DMS 273 (cell line): ENCODE results near the gene RRM2.
"Not testable (repeated sequence)": the region's sequence is repeated elsewhere in the genome, so short reads cannot be mapped to it uniquely, and the experiment has no call there.

Experiments used
- DNase-seq: peaks from one replicate; lab custom pipeline; 2025; ENCODE audit not compliant: unreplicated experiment; lab: John Stamatoyannopoulos, UW

RRM2 gene

DNA sequence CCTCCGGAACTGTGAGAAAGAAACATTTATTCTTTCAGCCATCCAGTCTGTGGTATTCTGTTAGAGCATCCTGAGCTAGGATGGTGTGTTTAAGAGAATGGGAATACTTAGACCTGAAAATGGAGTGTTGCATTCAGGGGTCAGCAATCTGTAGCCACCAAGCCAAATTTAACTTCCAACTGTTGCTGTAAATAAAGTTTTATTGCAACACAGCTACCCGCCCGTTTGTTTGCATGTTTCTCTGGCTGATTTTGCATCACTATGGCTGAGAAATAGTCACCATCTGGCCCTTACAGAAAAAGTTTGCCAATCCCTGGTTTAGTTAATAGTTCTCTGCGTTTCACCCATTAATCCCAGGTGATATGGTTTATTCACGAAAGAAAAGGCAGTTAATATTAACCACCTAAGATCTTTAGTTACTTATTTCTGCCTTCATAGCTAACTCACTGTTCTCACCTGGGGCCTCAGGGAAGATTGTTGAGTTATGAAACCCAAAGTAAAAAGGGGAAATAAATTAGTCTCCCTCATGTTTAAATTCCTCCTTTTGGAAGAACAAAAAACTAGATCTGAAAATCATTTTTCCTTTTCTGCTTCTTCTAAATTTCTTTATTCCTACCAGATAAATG lies 32.9 kb upstream of the RRM2 start:
- DNase-seq = no peak

DNA sequence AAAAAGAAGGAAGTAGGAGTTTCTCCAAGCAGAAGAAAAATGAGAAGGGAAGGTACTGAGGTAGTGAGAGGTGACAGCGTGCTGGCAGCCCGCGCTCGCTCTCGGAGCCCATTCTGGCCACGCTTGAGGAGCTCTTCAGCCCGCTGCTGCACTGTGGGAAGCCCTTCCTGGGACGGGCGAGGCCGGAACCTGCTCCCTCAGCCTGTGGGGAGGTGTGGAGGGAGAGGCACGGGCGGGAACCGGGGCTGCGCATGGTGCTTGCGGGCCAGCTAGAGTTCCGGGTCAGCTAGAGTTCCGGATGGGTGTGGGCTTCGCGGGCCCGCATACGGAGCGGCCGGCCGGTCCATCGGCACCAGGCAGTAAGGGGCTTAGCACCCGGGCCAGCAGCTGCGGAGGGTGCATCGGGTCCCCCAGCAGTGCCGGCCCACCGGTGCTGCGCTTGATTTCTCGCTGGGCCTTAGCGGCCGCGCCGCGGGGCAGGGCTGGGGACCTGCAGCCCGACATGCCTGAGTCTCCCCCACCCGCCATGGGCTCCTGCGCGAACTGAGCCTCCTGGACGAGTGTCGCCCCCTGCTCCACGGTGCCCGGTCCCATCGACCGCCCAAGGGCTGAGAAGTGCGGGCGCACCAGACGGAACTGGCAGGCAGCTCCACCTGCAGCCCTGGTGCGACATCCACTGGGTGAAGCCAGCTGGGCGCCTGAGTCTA lies 31.2 kb upstream of the RRM2 start:
- no peak for DNase-seq

DNA sequence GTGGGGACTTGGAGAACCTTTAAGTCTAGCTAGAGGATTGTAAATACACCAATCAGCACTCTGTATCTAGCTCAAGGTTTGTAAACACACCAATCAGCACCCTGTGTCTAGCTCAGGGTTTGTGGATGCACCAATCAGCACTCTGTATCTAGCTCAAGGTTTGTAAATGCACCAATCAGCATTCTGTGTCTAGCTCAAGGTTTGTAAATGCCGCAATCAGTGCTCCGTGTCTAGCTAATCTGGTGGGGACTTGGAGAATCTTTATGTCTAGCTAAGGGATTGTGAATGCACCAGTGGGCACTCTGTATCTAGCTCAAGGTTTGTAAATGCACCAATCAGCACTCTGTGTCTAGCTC lies 30.7 kb upstream of the RRM2 start:
- not testable (repeated sequence) for DNase-seq

DNA sequence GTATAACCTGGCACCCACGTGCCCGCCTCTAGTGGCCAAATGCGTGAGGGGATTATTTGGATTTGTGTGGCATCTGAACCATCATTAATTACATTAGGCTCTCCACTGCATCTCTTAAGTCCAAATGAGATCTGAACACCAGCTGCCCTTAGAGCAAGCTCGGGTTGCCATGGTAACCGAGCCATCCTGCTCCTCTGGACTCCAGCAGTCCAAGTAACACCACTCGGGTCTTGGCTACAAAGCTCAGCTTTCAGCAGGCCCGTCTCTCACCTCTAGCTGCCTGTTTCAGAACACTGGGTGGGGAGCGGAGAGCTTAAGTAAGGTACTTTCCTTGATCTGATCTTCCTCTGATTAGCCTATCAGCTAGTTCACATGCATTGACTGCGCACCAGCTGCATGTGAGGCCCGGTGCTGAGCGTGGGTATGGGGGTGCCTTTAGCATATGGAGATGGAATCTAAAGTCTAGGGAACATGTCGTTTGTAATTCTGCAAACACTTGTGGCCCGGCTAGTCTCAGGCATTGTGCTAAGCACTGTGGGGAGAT lies 28.2 kb upstream of the RRM2 start:
- DNase-seq = peak; percentile 67

DNA sequence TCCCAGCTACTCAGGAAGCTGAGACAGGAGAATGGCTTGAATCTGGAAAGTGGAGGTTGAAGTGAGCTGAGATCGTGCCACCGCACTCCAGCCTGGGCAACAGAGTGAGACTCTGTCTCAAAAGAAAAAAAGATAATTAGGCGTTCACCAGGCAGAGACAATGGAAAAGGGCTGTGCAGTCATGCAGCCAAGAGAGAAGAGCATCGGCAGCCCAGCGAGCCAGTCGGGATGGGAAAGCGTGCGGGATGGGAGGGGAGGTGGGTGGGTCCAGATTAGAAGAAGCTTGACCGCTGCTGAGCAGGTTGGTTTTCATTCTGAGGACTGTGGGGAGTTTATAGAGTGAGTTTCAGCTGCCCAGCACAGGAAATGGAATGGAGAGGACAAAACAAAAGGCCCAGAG lies 27.4 kb upstream of the RRM2 start:
- DNase-seq = no peak

DNA sequence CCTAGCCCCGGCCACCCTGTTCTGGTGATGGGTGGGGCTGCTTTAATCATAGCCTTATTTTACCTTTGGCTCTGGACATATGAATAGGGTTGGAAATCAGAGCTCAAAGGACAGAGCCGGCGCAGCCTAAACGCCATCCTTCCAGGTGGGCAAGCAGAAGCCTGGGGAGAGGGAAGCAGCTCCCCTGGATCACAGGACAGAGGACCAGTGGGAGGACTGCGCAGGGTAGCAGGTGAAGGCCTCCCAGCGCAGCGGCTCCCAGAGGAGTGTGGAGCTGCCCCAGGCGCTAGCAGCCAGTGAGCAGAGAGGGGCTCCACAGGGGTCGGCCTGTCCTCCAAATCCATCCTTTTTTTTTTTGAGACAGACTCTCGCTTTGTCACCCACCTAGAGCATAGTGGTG lies 25.9 kb upstream of the RRM2 start:
- no peak for DNase-seq

DNA sequence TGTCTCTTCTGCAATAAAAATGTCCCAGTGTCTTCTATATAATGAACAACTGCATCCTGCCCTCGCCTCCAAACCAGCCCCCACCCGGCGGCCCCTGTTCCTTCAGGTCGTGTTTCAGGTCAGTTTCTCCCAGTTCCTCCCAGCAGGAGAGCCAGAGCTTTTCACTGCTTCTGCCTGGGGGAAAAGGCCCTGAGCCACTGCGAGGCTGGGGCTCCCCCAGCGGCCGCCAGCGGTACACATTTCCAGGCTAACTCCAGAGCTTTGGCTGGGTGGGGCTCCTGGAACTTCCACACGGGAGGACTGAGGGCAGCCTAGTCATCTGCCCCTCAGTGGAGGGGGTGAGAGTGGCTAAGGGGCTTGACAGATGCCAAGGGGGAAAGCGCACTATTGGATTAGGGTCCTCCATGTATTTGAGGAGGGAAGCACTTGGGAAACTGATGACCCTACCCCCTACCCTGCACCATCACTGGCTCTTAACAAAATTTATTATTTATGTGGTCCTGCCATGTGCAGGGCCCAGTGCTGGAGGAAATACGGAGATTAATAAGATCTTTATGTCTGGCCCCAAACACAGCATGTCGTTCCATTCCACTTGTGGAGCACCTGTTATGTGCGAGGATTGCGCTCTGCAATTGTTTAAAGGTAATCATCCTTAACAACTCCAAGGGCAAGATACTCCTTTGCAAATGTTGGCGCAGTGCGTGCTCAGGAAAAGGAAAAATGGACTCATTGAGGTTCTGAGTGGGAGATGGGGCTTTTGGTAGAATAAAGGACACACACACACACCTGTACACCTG lies 25.0 kb upstream of the RRM2 start:
- DNase-seq = peak; percentile 86

DNA sequence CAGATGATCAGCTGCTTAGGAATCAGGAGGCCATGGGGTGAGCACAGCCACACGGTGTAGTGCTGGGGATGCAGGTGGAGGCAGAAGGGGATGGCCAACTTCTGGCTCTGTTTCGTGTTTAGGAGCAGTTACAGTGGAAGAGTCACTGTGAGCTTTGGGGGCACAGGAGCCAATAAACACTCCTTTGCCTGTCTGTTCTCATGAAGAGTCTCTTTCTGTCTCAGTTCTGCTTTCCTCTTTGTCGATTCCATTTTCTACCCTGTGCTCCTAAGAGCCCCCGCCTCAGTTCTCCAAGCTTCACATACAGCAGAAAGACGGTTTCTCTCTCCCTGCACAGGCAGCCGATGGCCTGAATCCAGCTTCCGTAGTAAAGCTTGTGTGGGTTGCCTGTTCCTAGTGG lies 21.0 kb upstream of the RRM2 start:
- DNase-seq = no peak

DNA sequence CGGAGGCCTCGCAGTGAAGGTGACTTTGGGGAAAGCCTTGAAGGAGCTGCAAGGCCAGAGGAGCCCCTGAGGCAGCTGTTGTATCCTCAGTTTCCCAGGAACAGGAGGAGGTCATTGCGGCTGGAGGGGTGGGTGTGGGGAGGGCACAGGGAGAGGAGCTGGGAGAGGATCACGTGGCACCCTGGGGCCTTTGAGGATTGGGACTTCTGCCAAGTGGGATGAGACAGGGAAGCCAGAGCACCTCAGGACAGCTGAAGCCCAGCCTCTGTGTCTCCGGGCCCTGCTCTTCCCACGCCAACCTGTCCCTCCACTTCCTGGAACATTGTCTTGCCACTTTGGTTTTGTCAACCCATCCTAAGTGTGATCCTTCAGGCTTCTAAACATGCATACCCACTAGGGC lies 19.4 kb upstream of the RRM2 start:
- peak; percentile 20 for DNase-seq

DNA sequence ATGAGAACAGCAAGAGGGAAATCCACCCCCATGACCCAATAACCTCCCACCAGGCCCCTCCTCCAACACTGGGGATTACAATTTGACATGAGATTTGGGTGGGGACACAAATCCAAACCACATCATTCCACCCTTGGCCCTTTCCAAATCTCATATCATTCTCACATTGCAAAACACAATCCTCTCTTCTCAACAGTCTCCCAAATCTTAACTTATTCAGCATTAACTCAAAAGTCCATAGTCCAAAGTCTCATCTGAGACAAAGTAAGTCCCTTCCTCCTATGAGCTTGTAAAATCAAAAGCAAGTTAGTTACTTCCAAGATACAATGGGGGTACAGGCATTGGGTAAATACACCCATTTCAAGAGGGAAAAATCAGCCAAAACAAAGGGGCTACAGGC lies 17.6 kb upstream of the RRM2 start:
- not testable (repeated sequence) for DNase-seq

DNA sequence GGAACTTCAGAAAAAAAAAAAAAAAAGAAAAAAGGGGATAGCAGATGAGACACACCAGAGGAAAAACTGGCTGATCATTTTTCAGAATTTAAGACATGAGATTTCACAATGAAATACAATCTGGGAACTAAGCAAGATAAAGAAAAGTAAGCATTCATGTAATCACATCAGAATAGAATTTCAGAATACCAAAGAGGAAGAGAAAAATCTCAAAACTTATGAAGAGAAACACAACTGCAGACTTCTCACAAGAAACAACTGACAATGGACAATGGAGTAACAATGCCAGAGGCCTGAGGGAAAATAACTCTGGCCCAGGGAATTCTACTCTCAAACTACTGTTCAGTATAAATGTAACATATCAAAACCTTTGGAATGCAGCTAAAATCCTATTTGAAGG lies 13.2 kb upstream of the RRM2 start:
- no peak for DNase-seq

DNA sequence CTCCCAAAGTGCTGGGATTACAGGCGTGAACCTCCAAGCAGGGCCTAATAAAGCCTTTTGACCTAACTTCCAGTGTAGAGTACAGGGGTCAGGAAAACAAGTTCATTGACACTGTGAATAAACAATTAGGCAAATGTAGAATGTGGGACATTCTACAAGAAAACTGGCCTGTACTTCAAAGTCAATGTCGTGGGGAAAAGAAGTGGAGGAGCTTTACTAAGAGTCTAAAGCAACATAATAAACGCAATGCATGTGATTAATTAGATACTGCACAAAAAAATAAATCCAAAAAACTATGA lies 3.6 kb upstream of the RRM2 start:
- DNase-seq = no peak

DNA sequence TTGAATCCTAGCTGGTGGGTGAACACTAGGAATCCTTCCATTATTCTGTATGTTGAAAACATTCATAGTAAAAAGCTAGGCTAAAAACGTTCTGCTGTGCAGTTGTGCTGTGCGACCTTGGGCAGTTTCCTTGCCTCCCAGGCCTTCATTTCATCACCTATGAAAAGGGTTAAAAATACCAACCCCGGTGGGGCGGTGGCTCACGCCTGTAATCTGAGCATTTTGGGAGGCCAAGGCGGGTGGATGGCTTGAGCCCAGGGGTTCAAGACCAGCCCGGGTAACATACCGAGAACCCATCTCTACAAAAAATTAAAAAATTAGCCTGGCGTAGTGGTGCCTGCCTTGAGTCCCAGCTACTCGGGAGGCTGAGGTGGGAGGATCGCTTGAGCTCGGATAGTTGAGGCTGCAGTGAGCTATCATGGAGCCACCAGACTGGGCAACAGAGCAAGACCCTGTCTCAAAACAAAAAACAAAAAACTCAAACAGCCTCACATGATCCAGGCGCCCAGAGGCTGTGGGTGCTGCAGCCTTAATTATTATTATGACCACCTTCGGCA lies 2.9 kb upstream of the RRM2 start:
- DNase-seq = no peak

DNA sequence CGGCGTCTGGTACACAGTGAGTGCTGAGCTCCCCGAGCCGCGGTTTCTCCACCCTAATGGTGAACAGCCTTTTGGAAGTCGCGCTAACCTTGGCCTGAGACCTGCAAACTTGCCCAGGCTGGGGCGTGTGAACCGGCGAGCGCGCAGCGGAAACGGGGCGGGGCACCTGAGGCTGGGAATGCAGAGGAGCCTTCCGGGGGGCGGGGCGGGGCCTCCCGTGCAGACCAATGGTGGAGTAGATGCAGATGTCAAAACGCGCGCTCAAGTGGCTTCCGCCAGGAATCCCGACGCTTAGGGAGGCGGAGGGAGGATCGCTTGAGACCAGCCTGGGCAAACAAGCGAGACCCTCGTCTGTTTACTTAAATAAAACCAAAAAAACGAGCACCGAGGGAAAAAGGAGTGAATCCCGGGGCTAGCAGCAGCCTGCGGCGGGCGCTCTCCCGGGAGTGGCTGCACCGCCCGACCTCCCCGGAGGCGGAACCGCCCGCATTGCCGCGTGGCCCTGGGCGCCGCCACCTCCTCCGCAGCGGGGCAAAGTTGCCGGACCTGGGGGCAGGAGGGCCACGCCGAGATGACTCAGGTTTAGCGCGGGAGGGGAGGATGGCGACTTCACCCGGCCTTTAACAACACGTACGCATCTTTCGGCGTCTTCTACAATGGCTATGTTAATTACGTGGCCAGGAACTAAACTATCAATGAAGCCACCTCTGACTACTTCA lies 2.2 kb upstream of the RRM2 start:
- peak; percentile 98 for DNase-seq

DNA sequence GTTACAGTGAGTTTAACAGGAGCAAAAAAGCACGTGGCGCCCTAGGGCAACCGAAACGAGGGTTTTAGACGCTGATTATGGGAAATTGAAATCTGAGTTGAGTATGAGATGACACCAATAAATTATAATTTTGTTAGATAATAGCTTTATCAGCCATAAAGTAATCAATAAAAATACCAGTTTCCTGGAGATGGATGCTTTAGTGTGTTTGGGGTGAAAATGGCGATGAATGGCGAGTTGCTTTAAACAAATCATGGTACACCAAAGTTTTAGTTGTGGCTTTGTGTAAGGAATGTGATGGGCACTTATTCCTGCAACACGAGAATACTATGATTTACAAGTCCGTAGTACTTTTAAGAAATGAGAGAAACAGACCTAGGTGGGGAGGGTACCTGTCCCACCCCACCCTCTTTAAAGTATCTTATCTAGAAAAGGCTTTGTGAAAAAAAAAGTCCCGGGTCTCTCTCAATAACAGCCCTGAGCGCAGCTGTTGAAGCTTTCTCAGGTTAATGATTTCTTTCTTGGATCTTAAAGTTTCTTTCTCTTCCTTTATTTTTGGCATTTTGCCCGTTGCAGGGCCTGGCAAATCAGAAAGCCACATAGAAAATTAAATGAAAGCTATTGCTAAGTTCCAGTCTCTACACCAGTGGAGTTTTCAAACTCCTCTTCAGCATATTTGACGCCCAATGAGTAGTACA lies 1.5 kb upstream of the RRM2 start:
- DNase-seq = peak; percentile 86

DNA sequence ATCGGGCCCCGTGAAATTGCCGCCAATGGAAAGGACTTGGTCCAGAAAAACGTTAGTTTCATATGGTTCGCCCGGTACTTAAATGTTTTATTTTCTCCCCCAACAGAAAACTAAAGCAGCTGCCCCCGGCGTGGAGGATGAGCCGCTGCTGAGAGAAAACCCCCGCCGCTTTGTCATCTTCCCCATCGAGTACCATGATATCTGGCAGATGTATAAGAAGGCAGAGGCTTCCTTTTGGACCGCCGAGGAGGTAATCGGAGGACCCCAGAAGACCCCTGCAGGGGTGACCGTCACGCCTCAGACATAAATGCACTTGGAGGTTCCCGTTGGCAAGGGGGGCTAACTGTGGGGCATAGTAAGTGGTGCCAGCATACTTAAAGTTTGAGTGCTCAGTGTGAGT lies 742 bp downstream of the RRM2 start:
- DNase-seq = no peak

DNA sequence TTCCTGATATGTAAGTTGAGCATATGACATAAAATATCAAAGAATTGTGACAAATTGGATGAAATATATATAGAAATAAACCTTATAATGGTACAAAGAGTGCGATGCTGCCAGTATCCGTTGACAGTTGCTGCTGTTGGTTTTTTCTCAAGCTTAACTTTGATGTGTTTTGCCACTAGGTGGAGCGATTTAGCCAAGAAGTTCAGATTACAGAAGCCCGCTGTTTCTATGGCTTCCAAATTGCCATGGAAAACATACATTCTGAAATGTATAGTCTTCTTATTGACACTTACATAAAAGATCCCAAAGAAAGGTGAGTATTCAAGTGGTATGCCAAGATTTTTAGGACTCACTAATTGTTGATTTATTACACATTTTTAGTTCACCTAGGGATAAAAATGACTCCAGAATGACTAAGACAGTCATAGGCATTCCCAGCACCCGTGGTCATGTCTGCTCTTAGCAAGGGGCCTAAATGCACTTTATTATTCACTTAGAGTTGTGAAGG lies 2.1 kb downstream of the RRM2 start:
- DNase-seq = peak; percentile 86

DNA sequence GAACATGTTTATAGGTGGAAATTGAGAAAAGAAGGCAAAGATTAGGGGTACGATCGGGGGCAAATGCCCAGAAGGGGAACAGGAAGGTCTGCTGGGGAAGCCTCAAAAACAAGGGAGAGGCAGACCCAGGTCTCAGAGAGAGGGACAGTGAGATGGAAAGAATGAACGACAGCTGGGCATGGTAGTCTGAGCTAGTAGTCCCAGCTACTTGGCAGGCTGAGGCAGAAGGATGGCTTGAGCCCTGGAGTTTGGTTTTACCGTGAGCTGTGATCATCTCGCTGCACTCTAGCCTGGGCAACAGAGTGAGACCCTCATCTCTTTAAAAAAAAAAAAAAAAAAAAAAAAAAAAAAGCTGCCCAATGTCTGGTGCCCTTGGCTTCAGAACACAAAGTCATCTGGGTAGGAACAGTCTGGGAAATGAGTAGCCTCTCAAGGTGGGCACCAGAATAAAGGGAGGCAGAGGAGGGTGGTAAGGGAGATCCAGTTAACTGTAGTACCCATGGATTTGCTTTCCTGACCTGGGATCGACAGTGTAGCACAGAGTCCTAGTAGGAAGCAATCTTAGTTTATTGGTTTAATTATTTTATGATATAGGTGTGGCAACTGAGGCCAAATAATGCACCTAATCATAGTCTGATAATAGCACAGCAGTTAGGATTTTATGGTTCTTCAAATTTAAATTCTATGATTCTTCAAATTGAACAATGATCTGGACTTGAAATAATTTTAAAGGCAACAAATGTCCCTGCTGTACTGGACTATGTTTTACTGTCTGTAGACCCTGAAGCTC lies 3.5 kb downstream of the RRM2 start:
- no peak for DNase-seq

DNA sequence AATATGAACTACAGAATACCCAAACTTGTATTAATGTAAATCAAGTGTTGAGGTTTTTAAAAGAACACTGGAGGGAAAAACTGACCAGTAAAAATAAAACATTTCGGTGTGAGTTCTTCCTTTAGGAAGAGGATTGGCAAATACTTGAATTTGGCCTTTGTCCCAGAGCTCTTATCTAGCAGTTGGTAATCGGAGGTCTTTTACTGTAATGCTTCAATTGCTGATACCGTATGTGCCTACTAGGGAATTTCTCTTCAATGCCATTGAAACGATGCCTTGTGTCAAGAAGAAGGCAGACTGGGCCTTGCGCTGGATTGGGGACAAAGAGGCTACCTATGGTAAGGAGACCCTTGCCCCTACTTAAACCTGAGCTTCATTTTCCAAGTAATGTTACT lies 4.1 kb downstream of the RRM2 start:
- no peak for DNase-seq

DNA sequence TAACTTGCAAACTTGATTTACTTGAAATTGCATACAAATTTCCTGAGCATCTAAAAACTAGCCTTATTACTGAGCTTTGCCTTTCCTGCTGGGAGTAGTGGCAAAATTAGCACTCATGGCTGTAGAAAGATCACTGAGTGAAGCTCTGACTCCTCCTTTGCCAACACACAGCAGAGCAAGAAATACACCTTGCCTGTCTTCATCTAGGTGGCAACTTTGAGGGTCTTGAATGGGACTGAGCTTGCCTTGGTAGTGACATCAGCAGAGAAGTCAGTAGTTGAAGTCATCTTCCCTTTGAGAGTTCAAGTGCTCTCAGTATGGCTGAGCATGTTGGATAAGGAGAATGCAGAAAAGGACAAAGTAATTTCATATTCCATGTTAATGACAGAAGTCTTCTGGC lies 5.9 kb downstream of the RRM2 start:
- no peak for DNase-seq
